GM12874 (cell line): ENCODE results near the gene RAB27A.

Experiments
- CTCF ChIP-seq: IDR thresholded peaks from 2 replicates; pipeline ENCODE4 v1.5.1; 2011; ENCODE audit warnings: low read depth, mild to moderate bottlenecking, control low read depth, low read length, moderate library complexity; ENCODE audit not compliant: insufficient read depth

RAB27A gene

GRCh38 chr15:55198706-55199105 is 90.9 kb downstream of the RAB27A start:
- TF ChIP-seq CTCF: no peak

- no peak for TF ChIP-seq CTCF
These were observed 91.9 kb downstream of the RAB27A start for GRCh38 chr15:55197719-55198118.

- TF ChIP-seq CTCF: no peak
These were observed 92.3 kb downstream of the RAB27A start for GRCh38 chr15:55197362-55197705.

- peak; percentile 50 for TF ChIP-seq CTCF
These were observed 92.9 kb downstream of the RAB27A start, which contains the start of gene RSL24D1 for GRCh38 chr15:55196458-55197361. TSS of gene RSL24D1 (minus strand) at chr15:55196941. CDS start at chr15:55196890, 51 bp downstream.

GRCh38 chr15:55195996-55196395 is 93.6 kb downstream of the RAB27A start:
- no peak for TF ChIP-seq CTCF

- TF ChIP-seq CTCF: no peak
These were observed 95.4 kb downstream of the RAB27A start for GRCh38 chr15:55194256-55194655.

GRCh38 chr15:55186331-55186730 is 103.3 kb downstream of the RAB27A start:
- TF ChIP-seq CTCF: no peak
